22Rv1 (cell line): ENCODE data around the gene HM13.

ENCODE experiments used
- H3K27ac ChIP-seq: fragments of 450-650 bp; 2 replicates; pipeline ENCODE4 v1.5.1; 2017
- ZFX ChIP-seq: fragments of 450-650 bp; IDR thresholded peaks from 2 replicates; pipeline ENCODE4 v1.6.1; 2017; ENCODE audit warnings: antibody characterized with exemption, borderline replicate concordance
- TF ChIP-seq, protein P1 (sequence below): fragments of 450-650 bp; IDR thresholded peaks from 2 replicates; pipeline ENCODE4 v1.5.1; 2017; ENCODE audit warnings: mild to moderate bottlenecking

The HM13 gene

GRCh38 chr20:31570735-31571617 is 56.7 kb downstream of the HM13 start:
- no peak for TF ChIP-seq ZFX
- TF ChIP-seq, protein P1, sequence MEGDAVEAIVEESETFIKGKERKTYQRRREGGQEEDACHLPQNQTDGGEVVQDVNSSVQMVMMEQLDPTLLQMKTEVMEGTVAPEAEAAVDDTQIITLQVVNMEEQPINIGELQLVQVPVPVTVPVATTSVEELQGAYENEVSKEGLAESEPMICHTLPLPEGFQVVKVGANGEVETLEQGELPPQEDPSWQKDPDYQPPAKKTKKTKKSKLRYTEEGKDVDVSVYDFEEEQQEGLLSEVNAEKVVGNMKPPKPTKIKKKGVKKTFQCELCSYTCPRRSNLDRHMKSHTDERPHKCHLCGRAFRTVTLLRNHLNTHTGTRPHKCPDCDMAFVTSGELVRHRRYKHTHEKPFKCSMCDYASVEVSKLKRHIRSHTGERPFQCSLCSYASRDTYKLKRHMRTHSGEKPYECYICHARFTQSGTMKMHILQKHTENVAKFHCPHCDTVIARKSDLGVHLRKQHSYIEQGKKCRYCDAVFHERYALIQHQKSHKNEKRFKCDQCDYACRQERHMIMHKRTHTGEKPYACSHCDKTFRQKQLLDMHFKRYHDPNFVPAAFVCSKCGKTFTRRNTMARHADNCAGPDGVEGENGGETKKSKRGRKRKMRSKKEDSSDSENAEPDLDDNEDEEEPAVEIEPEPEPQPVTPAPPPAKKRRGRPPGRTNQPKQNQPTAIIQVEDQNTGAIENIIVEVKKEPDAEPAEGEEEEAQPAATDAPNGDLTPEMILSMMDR: no peak
- peak overlapping the region; percentile 100 for H3K27ac ChIP-seq

GRCh38 chr20:31572042-31572700 is 57.9 kb downstream of the HM13 start:
- TF ChIP-seq, protein P1: no peak
- no peak for TF ChIP-seq ZFX
- peak overlapping the region; percentile 100 for H3K27ac ChIP-seq

DNA sequence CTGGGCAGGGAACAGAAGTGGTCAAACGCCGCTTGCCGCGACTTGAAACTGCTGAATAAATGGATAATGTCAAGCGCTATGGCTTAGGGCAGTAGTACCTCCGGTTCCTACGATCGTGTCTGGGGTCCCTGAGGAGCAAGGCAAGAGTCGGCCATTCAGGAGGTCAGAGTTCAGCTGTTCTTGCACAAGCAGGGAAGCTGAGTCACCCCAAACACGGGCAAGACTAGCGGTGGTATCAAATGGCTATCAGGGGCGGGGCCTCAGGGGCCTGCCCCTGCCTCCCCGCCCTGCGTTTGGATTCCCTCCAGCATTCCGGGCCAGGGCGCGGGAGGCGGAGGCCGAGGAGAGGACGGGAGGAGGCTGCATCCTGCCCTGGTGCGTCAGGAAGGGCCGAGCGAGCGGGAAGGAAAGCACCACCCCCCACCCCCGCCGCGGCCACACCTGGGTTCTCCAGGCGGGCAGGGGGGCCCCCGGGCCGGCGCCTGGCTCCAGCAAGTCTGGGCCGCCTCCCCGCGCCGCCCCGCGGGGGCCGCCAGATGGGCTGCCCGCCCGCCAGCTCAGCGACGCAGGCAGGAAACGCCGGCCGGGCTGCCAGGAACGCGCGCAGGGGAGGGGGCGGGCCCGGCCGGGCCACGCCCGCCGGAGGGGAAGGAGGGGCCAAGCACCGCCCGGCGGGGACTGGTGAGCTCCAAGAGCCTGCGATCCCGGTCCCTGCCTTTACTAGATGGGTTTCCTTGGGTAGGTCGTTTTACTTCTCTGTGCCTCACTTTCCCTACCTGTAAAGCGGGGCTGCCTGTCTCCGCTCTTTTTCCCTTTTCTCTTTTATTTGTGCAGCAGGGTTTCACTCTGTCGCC is 58.7 kb downstream of the HM13 start:
- peak overlapping the region; percentile 100 for H3K27ac ChIP-seq
- TF ChIP-seq, protein P1: no peak
- no peak for TF ChIP-seq ZFX

DNA sequence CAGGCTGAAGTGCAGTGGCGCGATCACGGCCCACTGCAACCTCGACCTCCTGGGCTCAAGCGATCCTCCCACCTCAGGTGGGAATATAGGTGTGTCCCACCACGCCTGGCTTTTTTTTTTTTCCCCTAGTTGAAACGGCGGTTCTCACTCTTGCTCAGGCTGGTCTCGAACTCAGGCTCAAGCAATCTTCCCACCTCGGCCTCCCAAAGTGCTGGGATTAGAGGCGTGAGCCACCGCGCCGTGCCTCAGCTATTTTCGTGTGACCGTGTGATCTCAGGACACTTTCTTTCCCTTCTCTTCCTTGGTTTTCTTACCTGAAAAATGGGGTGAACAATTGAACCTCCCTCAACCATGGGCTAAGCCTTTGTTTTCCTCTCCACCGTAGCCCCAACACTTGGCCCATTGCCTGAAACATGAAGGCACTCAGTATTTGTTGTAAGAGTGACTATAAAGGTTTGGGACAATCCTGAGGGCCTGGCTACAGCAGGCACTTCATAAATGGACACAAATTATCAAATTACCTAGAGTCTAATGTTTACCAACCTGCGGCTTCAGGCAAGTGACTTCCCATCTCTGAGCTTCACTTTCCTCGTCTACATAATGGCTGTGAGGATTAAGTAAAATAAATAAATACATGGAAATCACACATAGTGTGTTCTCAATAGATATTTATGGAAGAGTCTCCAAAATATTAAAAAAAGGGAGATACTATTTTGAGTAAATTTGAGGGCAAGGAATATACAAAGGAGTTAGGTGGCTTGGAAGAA is 59.5 kb downstream of the HM13 start:
- TF ChIP-seq ZFX: no peak
- TF ChIP-seq, protein P1: no peak
- peak overlapping the region; percentile 100 for H3K27ac ChIP-seq

- peak overlapping the region; percentile 100 for H3K27ac ChIP-seq
Observed at GRCh38 chr20:31574986-31575385, 60.7 kb downstream of the HM13 start.

DNA sequence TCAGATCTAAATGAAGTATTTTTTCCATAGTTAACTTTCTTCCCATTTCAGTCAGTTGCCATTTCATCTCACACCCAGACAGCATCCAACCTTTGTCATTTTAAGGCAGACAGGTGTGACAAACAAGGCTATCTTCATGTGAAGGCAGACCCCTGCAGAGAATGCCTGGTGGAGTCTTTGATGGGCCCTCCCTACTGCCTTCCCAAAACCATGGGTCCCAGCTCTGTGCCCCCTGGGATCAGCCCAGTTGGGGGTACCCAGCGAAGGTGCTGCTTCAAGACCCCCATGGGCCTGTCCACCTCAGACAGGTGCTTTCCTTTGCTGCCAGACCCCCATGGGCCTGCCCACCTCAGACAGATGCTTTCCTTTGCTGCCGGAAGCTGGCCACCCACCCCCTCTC is 62.5 kb downstream of the HM13 start:
- H3K27ac ChIP-seq: peak overlapping the region; percentile 100

DNA sequence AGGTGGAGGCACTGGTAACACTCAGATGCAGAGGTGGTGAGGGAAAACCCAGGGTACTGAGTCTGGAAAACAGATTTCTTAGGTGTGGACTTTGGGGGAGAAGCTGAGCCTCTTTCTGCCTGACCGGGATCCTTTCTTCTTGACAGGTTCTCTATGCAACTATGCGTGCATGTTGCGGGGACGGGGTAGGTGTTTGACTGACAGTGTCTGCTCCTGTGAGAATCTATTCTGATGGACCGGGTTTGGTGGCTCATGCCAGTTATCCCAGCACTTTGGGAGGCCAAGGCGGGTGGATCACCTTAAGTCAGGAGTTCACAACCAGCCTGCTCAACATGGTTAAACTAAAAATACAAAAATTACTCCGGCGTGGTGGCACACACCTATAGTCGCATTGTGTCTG is 63.0 kb downstream of the HM13 start:
- H3K27ac ChIP-seq: peak overlapping the region; percentile 100
- TF ChIP-seq, protein P1: no peak
- no peak for TF ChIP-seq ZFX

More for the DNA sequence above, 62.5 kb downstream of the HM13 start:
- no peak for TF ChIP-seq ZFX
